ENCODE data around the gene RFX8.

RFX8 gene

GRCh38 chr2:101409699-101410098, 65.2 kb downstream of the RFX8 start:
- no peak for DNase-seq (ENCODE audit: low read depth, low spot score)
- TF ChIP-seq CTCF (IDR thresholded peaks at IDR 0.05; ENCODE audit: insufficient read depth, low read length, missing control alignments): no peak
- ChIA-PET POLR2A (no interaction called here), CTCF (interaction anchor here (1.0 to 6.1 kb wide), 6 partner anchors 8 to 422 kb away, joined by 3 to 65 read pairs (median 7); no protein-coding TSS in a partner anchor)
- H3K4me3 ChIP-seq (ENCODE audit: low read depth, low read length): no peak overlapping the region

- no peak for DNase-seq (ENCODE audit: low read depth, low spot score)
- no peak overlapping the region for H3K4me3 ChIP-seq (ENCODE audit: low read depth, low read length)
- CTCF ChIA-PET: interaction anchor here (1.0 to 6.1 kb wide), 5 partner anchors 9 to 423 kb away, joined by 3 to 65 read pairs (median 11); no protein-coding TSS in a partner anchor
- POLR2A ChIA-PET: no interaction called here
- TF ChIP-seq CTCF (IDR thresholded peaks at IDR 0.05; ENCODE audit: insufficient read depth, low read length, missing control alignments): no peak
These were observed 66.0 kb downstream of the RFX8 start for GRCh38 chr2:101408925-101409324.

GRCh38 chr2:101405351-101405899, 69.5 kb downstream of the RFX8 start:
- no peak overlapping the region for H3K4me3 ChIP-seq (ENCODE audit: low read depth, low read length)
- CTCF ChIA-PET: interaction anchor here (1.4 to 6.1 kb wide), 2 partner anchors 13 to 18 kb away, joined by 5 to 65 read pairs; partner anchors contain the start of gene CREG2
- no peak for TF ChIP-seq CTCF (IDR thresholded peaks at IDR 0.05; ENCODE audit: insufficient read depth, low read length, missing control alignments)
- no peak for DNase-seq (ENCODE audit: low read depth, low spot score)
- POLR2A ChIA-PET: no interaction called here

- CTCF ChIA-PET: interaction anchor here (0.6 to 1.3 kb wide), 3 partner anchors 15 to 480 kb away, joined by 3 to 5 read pairs (median 3); no protein-coding TSS in a partner anchor
- DNase-seq (ENCODE audit: low read depth, low spot score): no peak
- no peak overlapping the region for H3K4me3 ChIP-seq (ENCODE audit: low read depth, low read length)
- POLR2A ChIA-PET: no interaction called here
- TF ChIP-seq CTCF (IDR thresholded peaks at IDR 0.05; ENCODE audit: insufficient read depth, low read length, missing control alignments): no peak
These were observed 71.2 kb downstream of the RFX8 start for GRCh38 chr2:101403745-101404144.

- POLR2A ChIA-PET: no interaction called here
- DNase-seq (ENCODE audit: low read depth, low spot score): no peak
- no peak for TF ChIP-seq CTCF (IDR thresholded peaks at IDR 0.05; ENCODE audit: insufficient read depth, low read length, missing control alignments)
- CTCF ChIA-PET: interaction anchor here (0.6 to 1.3 kb wide), 2 partner anchors 16 to 1041 kb away, joined by 3 to 5 read pairs; no protein-coding TSS in a partner anchor
- no peak overlapping the region for H3K4me3 ChIP-seq (ENCODE audit: low read depth, low read length)
These were observed 72.3 kb downstream of the RFX8 start for GRCh38 chr2:101402630-101403029.

- no peak overlapping the region for H3K4me3 ChIP-seq (ENCODE audit: low read depth, low read length)
- ChIA-PET POLR2A (no interaction called here), CTCF (interaction anchor here (0.6 kb wide), 1 partner anchor 1042 kb away, joined by 3 read pairs; no protein-coding TSS in a partner anchor)
- no peak for TF ChIP-seq CTCF (IDR thresholded peaks at IDR 0.05; ENCODE audit: insufficient read depth, low read length, missing control alignments)
- no peak for DNase-seq (ENCODE audit: low read depth, low spot score)
These were observed 73.0 kb downstream of the RFX8 start for GRCh38 chr2:101401906-101402305.
